K562 (cell line): ENCODE data around the gene ASB13. TPM values are rescaled to one million over a fixed set of nuclear protein-coding genes. Genes with fewer than 3 reads are reported as not detected.

Source experiments
- ARID3B ChIP-seq: fragments of 250-450 bp; sonication (Bioruptor Pico); IDR thresholded peaks from 2 replicates; pipeline ENCODE4 v1.4.0; 2020; ENCODE audit warnings: borderline replicate concordance
- BHLHE40 ChIP-seq: IDR thresholded peaks from 2 replicates; pipeline ENCODE4 v1.6.1; 2011; ENCODE audit warnings: low read length, improper control_type of control experiment
- CBX2 ChIP-seq: fragments of 200-600 bp; sonication (generic); IDR thresholded peaks from one replicate; pipeline ENCODE4 v1.6.1; 2012; ENCODE audit warnings: mild to moderate bottlenecking, low read length, inconsistent platforms; ENCODE audit not compliant: insufficient read depth, poor library complexity, severe bottlenecking
- CBX8 ChIP-seq: fragments of 200-600 bp; sonication (generic); IDR thresholded peaks from 2 replicates; pipeline ENCODE4 v1.6.1; 2012; ENCODE audit warnings: borderline replicate concordance, mixed run types, low read depth, mild to moderate bottlenecking, moderate library complexity, mixed read lengths, low read length, control low read depth, inconsistent platforms; ENCODE audit not compliant: poor library complexity, severe bottlenecking; ENCODE audit errors: extremely low read depth
- CHD4 ChIP-seq: fragments of 200-600 bp; sonication (generic); IDR thresholded peaks from 3 replicates; pipeline ENCODE4 v1.6.1; 2012; ENCODE audit warnings: low read depth, mild to moderate bottlenecking, mixed read lengths, low read length, inconsistent platforms; ENCODE audit not compliant: insufficient read depth, insufficient replicate concordance, poor library complexity, severe bottlenecking
- ELF2 ChIP-seq: fragments of 250-450 bp; sonication (Bioruptor Pico); IDR thresholded peaks from 2 replicates; pipeline ENCODE4 v1.5.0; 2021; ENCODE audit warnings: mild to moderate bottlenecking
- EZH2 ChIP-seq: IDR thresholded peaks from 2 replicates; pipeline ENCODE4 v1.6.1; 2012; ENCODE audit warnings: low read depth, mild to moderate bottlenecking, inconsistent platforms, low read length, borderline replicate concordance
- HDAC8 ChIP-seq: fragments of 450-650 bp; IDR thresholded peaks from 2 replicates; pipeline ENCODE4 v1.6.1; 2016; ENCODE audit warnings: mild to moderate bottlenecking, missing genetic modification characterization, moderate library complexity, missing compliant biosample characterization
- JUN ChIP-seq, 2 experiments: sonication (generic) in 1 of 2; formaldehyde crosslinking in 1 of 2; IDR thresholded peaks; 2 replicates each; pipeline versions ENCODE4 v1.6.1 to v1.8.0; 2012 to 2022; ENCODE audit warnings: borderline replicate concordance in 2 of 2, mild to moderate bottlenecking in 2 of 2, improper control_type of control experiment in 1 of 2, low read depth in 1 of 2, low read length in 1 of 2, missing genetic modification reagents in 1 of 2
- KDM2B ChIP-seq: fragments of 250-450 bp; sonication (Bioruptor Pico); IDR thresholded peaks from 2 replicates; pipeline ENCODE4 v1.8.0; 2021; ENCODE audit warnings: mild to moderate bottlenecking, moderate library complexity
- NR1H2 ChIP-seq: sonication (generic); formaldehyde crosslinking; IDR thresholded peaks from 2 replicates; pipeline ENCODE4 v1.4.0; 2020; ENCODE audit warnings: mild to moderate bottlenecking, missing genetic modification reagents
- NR2F6 ChIP-seq: fragments of 450-650 bp; formaldehyde crosslinking; IDR thresholded peaks from 2 replicates; pipeline ENCODE4 v1.4.0; 2020; ENCODE audit warnings: mild to moderate bottlenecking
- PKNOX1 ChIP-seq: fragments of 450-650 bp; IDR thresholded peaks from 2 replicates; pipeline ENCODE4 v1.6.1; 2016
- PREB ChIP-seq: sonication (generic); formaldehyde crosslinking; IDR thresholded peaks from 2 replicates; pipeline ENCODE4 v1.8.1; 2023; ENCODE audit warnings: mild to moderate bottlenecking, missing genetic modification reagents
- SAP30 ChIP-seq: fragments of 200-600 bp; sonication (generic); IDR thresholded peaks from 2 replicates; pipeline ENCODE4 v1.6.1; 2012; ENCODE audit warnings: borderline replicate concordance, low read depth, mild to moderate bottlenecking, moderate library complexity, low read length, control low read depth, inconsistent platforms; ENCODE audit not compliant: insufficient read depth, poor library complexity, severe bottlenecking
- SMAD3 ChIP-seq: fragments of 450-650 bp; formaldehyde crosslinking; conservative IDR thresholded peaks from 2 replicates; pipeline ENCODE4 v1.4.0; 2020; ENCODE audit warnings: mild to moderate bottlenecking
- SOX6 ChIP-seq: fragments of 450-650 bp; IDR thresholded peaks from 2 replicates; pipeline ENCODE4 v1.6.1; 2014; ENCODE audit warnings: mild to moderate bottlenecking
- TRIM25 ChIP-seq: fragments of 450-650 bp; IDR thresholded peaks from 2 replicates; pipeline ENCODE4 v1.7.0; 2016; ENCODE audit warnings: borderline replicate concordance
- ZBTB1 ChIP-seq: sonication (generic); formaldehyde crosslinking; IDR thresholded peaks from 2 replicates; pipeline ENCODE4 v1.8.1; 2023; ENCODE audit warnings: missing genetic modification reagents, low read depth, mild to moderate bottlenecking, borderline replicate concordance
- ZNF707 ChIP-seq: fragments of 250-450 bp; sonication (Bioruptor Pico); conservative IDR thresholded peaks from 2 replicates; pipeline ENCODE4 v1.8.0; 2022; ENCODE audit warnings: inconsistent platforms, mild to moderate bottlenecking, moderate library complexity
- polyA plus RNA-seq, 8 experiments: library from polyadenylated mRNA; depleted of rRNA in 4 of 8; stranded (reverse) in 5 of 8; unstranded in 3 of 8; fragments of >200 nt; fragmentation: Nextera tagmentation in 2 of 8; fragmentation: Illumina TruSeq in 1 of 8; extraction: Ambion mirVana in 2 of 8; extraction: Trizol in 1 of 8; gene quantifications; 2 replicates each; pipeline versions ENCODE4 v1.2.1 to v1.2.3, GENCODE V29; 2011 to 2014; ENCODE audit warnings: inconsistent platforms in 1 of 8, missing spikeins in 1 of 8
- total RNA-seq, 7 experiments: library from RNA; depleted of rRNA in 6 of 7; stranded (reverse); fragments of >200 nt in 6 of 7; fragmentation: Illumina TruSeq in 2 of 7; extraction: Trizol in 2 of 7; gene quantifications; 2 replicates each; pipeline versions ENCODE4 v1.2.1 to v1.2.3, GENCODE V29; 2011 to 2021; ENCODE audit warnings: low replicate concordance in 1 of 7

Gene ASB13
- total and polyA plus RNA-seq, 9 of the 15 experiments (the other 6 are each of a cell fraction or from before 2014, with no cell fraction given) = 5.2 to 28.8 (median 16.9) TPM

DNA sequence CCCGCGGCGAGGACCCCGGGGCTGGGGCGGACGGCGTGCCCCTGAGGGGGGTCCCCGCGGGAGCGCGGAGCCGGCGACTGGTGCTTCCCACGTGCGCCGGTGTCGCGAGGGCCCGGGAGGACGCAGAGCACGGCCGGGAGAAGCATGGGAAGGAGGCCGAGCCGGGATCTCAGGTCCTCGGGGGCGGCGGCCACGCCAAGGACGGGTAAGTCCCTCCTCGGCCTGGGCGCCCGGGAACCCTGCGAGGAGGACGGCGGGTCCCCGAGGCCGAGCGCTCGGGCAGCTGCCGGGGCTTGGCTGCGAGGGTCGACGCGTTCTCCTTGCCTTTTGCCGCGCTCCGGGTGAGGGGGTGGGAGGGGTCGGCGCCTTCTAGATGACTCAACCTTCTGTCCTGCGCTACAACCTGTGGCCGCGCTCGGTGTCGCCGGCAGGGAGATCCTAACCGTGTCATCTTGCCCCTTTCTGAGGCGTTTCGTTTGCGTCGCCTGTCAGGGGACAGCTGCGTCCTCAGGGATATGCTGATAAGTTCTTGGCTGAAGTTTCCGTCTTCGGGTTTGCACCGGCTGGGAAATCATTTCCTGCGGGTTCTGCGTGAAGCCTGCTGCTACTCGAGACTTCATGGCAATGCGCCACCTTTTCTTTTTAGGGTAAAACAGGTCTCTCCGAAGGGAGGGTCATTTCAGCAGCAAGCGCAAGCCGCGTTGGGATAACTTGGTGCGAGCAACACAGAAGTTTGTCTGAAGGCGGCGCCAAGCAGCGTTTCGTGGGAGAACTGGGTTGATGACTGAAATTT, 18.8 kb upstream of the ASB13 start (continued):
- TF ChIP-seq CBX2 (no peak), TRIM25 (no peak), KDM2B (CRISPR knock-in tag) (no peak; the same call in 1 of the 2 replicates), SOX6 (no peak), EZH2 (no peak), HDAC8 (no peak), SMAD3 (CRISPR knock-in tag) (no peak), ARID3B (CRISPR knock-in tag) (no peak), CBX8 (no peak), ZNF707 (CRISPR knock-in tag) (no peak), BHLHE40 (no peak), ZBTB1 (CRISPR knock-in tag) (peak; percentile 63; the same call in 1 of the 2 replicates), JUN (IDR thresholded peaks at IDR 0.05; ENCODE audit: borderline replicate concordance, low read depth, low read length) (no peak), JUN (CRISPR knock-in tag; IDR thresholded peaks at IDR 0.05; ENCODE audit: borderline replicate concordance) (peak; percentile 88; the same call in 1 of the 2 replicates), PKNOX1 (peak; percentile 76), CHD4 (no peak), SAP30 (peak; percentile 97), NR2F6 (no peak), ELF2 (peak; percentile 11; the same call in 1 of the 2 replicates), PREB (CRISPR knock-in tag) (0 out of 2 replicates have a peak, but pooled peaks have one; percentile 88), NR1H2 (no peak)
